ENCODE data around the gene NYNRIN.
"Not testable (repeated sequence)": the region's sequence is repeated elsewhere in the genome, so short reads cannot be mapped to it uniquely, and the experiment has no call there.

The NYNRIN gene

GRCh38 chr14:24370748-24371147, 28.1 kb upstream of the NYNRIN start:
- DNase-seq, result no peak

DNA sequence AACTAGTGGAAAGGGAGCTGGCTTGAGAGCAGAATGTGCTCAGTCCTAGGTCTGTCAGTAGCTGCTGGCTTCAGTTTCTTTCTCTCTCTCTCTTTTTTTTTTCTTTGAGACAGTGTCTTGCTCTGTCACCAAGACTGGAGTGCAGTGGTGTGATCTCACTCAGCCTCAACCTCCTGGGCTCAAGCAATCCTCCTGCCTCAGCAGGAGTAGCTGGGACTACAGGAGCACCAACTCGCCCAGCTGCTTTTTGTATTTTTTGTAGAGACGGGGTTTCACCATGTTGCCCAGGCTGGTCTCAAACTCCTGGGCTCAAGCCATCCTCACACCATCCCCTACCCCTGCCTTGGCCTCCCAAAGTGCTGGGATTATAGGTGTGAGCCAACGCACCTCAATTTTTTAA, 27.2 kb upstream of the NYNRIN start:
- DNase-seq, result not testable (repeated sequence)

DNA sequence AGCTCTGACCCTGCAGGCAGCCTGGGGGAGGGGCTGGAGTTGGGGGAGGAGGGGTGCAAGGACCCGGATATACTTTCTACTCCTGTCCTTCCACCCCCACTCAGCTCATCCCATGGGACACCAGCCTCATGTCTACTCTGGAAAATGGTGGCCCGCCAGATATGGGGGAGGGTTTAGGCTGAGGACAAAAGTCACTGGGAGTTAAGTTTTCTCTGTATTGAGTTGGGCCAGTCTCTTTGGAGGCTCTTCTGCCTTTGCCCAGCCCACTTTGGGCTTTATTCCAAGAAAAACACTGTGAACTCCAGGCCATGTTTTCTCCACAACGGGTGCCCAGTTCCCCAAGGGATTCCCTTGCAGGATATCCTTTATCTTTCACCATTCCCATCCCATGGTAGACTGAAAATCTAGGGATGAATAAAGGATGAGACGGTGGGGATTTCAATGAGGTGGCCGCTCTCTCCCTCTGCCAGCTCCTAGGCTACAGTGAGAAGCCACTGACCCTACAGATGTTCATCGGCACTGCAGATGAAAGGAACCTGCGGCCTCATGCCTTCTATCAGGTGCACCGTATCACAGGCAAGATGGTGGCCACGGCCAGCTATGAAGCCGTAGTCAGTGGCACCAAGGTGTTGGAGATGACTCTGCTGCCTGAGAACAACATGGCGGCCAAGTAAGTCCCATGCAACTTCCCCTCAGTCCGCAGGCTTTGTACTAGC, 25.9 kb upstream of the NYNRIN start:
- no peak for DNase-seq

- no peak for DNase-seq
Observed at GRCh38 chr14:24376448-24377070, 22.2 kb upstream of the NYNRIN start.

GRCh38 chr14:24377126-24377525, 21.7 kb upstream of the NYNRIN start:
- DNase-seq, result no peak

DNA sequence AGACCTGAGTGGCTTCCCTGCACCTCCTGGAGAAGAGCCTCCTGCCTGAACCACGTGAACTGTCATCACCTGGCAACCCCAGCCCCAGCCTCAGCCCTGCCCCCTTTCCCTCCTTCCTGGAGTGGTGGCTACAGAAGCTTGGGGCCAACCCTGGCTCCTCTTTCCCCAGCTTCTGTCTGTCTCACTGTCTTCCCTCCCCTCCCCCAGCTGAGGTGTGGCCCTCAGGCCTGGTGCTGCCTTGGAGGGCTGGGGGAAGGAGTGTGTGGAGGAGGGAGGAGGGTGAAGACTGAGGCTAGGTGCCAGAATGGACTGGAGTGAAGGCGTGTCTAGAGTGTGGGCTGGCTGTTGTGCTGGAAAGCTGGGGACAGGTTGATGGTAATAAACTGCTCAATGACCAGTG, 21.1 kb upstream of the NYNRIN start:
- DNase-seq, result no peak

DNA sequence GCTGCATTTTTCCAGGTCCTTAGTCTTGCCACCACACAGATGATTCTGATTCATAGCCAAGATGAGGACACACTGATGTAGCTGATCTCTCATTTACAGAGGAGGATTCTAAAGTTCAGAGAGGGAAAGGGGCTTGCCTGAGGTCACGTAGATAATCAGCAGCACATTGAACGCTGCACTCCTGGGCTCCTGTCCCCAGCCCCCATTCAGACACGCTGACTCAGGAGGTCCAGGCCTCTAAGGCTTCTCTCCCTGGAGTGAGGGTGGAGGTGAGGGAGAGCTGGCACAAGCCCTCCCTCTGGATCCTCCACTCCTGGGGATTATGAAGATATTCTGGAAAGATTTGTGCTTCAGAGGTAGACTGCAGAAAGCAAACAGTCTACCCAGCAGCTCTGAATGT, 20.5 kb upstream of the NYNRIN start:
- DNase-seq, result no peak

DNA sequence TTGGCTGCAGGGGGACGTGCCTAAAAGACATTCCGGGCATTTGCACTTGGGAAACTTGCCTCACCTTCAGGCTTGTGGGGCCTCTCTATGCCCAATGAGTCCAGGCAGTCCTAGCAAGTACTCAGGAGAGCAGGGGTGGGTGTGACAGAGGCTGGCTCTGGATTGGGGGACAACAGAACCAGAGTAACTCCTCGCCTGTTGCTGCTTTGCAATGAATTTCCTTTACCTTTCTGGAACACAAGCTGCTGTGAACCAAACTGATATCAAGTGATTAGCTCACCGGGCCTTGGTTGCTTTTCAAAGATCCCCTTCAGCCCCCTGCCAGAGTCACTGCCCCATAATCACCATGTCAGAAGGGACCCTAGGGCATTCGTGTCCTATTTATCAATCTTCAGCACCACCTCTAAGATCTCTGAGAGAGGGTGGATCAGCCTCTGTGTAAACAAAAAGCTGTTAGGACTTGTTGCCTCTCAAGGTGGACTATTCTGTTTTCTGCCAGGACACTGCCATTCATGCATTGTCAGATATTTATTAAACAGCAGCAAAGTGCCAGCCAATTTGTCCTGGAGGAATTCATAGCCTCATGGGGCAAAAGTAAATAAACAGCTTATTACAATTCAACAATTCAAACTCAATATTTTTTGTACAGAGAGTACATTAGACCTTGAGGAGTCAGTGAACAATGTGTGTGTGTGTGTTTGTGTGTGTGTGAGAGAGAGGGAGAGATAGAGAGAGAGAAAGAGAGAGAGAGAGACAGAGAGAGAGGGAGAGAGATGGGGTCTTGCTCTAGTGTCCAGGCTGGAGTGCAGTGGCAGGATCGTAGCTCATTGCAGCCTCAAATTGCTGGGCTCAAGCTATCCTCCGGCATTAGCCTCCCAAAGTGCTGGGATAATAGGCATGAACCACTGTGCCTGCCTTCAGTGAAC, 19.6 kb upstream of the NYNRIN start:
- DNase-seq, result no peak

DNA sequence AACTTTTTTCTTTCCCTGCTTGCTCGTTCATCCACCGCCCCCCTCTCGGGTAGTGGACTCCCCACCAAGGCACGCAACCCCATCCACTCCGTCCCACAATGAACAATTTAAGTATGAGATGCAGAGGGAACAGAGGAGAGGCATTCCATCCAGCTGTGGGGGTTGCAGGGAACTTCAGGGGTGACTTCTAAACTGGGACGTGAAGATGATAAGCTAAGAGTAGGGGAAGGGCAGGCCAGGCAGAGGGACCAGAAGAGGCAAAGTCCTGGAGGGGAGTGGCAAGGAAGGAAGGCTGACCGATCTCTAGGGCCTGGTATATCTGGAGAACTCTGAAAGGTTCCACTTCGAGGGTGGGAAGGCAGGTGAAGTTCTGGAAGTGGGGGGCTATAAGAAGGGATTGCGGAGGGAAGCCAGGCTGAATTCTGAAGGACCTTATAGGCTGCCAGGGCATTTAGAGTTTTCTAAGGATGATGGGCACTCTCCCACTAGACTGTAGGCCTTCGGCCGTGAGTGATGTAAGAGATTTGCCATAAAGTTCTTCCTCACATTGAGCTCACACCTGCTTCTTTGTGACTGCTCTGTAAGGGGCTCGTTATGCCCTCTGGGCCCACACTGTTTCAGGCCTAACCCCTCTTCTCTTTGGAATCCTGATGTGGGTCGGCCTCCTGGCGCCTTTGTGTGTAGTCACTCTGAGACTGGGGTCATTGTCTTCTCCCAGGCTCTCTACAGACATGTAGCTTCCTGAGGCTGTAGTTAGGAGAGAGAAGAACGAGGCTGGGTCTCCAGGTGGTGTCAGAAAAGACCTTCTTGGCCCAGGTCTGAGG, 18.7 kb upstream of the NYNRIN start:
- DNase-seq, result no peak

DNA sequence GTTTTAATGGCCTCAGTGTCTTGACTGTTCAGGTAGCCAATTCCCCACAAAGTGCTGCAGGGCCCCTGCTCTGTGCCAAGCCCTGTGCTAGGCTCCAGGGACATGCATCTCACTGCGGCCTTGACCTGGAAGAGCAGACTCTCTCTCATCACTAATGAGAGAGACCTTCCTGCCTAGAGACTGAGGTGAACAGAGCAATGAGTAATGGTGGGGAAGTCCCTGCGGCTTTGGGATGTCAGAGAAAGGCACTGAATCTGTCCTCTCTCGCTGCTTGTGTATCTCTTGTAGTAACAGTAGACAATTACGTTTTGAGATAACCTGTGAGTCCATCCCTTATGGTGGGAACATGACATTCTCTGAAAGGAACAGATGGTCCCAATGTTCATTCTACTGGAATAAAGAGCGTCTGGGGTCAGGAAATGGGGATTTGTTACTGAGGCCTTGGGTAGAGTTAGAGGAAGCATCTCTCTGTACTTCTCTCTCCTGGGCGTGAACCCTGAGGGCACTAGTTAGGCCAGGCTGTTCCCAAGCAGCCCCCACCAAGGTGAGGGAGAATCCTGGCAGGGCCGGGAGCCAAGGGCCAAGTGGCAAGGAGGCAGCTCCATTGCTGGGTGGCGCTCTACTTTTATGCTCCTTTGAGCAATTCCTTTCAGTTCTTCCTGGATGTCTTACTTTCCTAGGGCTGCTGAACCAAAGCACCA, 17.3 kb upstream of the NYNRIN start:
- DNase-seq, result no peak

DNA sequence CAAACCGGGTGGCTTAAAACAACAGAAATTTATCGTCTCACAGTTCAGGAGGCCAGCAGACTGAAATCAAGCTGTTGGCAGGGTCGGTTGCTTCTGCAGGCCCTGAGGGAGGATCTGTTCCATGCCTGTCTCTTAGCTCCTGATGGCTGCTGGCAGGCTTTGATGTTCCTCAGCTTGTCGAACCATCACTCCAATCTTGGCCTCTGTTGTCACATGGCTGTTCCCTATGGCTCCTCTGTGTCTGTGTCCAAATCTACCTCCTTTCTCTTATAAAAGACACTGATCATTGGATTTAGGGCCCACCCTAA, 16.8 kb upstream of the NYNRIN start:
- no peak for DNase-seq

GRCh38 chr14:24384169-24384568, 14.6 kb upstream of the NYNRIN start:
- DNase-seq, result no peak

DNA sequence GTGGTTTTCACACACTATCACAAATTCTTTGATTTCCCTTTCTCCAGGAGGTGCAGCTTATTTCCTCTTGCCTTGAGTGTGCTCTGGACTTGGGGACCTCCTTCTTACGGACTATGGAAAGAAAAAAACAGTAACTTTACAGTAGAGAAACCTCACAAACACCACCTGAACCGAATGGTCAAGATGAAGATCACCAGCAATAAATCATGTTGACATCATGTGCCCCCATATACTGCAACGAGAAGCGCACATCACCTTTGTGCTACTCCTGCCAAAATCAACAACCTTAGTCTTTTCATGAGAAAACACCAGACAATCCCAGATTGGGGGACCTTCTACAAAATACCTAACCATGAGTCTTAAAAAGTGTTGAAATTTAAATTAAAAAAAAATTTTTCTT, 13.3 kb upstream of the NYNRIN start:
- no peak for DNase-seq

DNA sequence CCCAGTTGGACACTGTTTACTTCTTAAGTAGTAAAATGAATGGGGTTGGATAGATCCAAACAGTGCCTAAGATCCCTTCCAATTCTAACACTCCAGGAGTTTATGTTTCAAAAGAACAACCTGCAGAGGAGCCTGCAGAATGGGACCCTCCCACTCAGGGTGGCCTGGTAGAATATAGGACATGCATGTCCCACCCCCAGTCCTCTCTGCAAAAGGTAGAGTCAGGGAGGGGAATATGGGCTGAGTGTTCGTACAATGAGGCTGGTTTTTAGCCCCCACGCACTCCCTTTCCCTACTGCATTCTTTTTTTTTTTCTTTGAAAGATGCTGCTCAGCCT, 11.8 kb upstream of the NYNRIN start:
- DNase-seq, result no peak

GRCh38 chr14:24387579-24387978, 11.2 kb upstream of the NYNRIN start:
- DNase-seq, result not testable (repeated sequence)

DNA sequence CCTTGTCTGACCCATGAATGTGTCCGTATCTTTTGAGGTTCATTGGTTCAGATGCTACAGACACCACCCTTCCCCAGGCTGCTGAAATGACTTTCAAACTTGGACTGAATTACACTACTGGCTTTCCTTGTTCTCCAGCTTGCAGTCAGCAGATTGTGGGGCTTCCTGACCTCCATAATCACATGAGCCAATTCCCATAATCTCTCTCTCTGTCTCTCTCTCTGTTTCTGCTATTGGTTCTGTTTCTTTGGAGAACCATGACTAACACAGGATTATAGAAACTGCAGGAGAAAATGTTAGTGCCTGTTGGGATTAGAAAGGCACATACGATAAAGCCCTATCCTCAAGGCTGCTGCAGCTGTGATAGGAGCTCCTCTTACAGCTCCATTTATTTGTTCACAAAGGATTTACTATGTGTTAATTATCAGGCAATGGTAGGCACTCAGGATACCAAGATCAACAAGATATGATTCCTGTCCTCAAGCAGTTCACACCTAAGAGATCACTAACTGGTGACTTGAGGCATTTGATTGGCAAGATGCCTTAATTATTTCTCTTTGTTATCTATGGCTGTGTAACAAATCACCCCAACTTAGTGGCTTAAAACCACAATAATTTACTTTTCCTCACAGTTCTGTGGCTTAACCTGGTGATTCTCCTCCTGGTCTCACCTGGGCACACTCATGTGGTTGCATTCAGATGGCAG, 10.2 kb upstream of the NYNRIN start:
- DNase-seq, result no peak

DNA sequence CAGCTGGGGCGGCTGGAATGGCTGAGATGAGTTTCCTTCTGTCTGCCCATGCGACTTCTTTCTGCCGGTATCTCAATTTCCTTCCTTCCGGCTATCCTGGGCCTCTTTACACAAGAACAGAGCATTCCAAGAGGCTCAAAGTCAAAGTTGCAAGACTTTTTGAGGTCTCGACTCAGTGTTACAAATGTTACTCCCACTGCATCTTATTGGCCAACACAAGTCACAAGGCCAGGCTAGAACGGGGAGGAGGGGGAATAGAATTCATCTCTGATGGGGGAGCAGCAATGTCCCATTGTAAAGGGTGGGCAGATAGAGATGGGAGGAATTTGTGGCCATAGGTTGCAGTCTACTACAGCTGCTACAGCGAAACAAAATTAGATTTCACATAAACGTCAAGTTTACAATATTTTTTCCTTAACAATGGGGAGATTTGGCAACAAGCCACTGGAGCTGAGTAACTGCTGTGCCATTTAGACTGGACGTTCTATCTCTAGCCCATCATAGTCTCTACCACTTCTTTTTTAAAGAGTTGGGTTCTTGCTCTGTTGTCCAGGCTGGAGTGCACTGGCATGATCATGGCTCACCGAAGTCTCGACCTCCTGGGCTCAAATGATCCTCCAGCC, 9.5 kb upstream of the NYNRIN start:
- DNase-seq, result no peak

DNA sequence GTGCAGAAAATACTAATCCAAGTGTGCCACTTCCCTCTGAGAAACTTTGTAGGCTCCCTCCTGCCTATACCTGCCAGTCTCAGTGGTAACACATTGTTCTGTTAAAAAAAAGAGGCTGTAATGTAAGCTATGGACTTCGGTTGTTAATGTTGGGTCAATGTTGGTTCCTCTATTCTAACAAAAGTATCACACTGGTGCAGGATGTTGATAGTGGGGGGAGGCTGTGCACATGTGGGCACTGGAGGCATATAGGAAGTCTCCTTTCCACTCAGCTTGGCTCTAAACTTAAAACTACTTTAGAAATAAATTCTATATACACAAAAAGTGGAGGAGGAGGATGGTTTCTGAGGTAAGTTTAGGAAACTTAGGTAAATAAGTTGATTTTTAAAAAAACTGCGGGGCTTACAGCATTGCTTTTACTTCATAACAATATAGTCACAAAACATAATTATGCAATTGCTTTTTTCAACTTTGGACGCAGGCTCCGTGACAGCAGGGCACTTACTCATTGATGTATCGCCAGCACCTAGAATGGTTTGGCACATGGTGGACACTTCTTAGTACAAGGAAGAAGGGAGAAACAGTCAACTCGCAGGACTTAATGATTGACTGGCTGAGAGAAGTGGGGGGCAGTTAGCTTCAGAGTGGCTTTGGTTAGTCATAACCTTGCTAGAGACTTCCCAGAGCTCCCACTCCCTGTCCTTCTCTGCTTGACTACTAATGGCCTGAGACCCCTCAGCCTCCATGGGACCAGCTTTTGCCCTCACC, 7.9 kb upstream of the NYNRIN start:
- DNase-seq, result no peak

DNA sequence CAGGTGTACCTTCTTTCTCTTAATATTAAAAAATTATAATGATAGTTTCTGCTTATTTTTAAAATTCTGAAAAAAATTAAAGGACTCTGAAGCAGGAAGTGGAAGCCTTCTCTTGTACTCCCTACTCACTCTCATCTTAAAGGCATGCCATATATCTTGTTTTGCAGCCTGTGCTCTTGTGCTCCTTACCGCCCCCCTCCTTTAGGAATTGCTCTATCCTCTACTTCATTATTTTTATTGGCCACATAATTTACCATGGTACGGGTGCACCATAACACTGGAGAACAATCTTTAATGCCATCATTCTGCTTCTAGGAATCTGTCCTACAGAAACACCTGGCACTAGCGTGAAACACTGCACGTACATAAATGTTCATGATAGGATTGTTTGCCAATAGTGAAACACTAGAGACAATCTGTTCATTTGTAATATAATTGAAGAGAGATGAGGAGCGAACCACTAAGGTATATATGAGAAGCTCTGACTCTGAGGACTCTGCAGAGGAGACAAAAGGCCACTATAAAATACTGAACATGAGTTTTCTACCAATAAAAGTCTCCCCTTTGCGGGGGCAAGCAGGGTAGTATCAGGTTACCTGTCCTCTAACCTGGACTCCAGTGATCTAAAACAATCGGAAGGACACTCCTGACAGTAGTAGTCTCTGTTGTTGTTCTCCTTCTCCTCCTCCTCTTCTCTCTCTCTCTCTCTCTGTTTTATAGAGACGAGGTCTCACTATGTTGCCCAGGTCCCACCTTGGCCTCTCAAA, 6.3 kb upstream of the NYNRIN start:
- no peak for DNase-seq

DNA sequence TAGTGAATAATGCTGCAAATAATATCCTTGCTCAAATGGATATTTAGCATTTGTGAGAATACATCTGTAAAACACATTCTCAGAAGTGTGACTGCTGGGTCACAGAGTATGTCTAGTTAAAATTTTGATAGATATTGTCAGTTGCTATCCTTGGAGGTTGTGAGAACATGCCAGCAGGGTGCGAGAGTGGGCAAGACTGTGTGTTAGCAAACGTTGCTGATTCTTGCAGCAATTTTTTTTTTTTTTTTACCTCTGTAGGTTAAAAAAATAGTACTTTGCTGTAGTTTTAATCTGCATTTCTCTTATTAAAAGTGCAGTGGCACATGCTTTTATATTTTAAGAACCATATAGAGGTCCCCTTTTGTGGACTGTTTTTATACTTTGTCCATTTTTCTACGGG, 4.5 kb upstream of the NYNRIN start:
- DNase-seq, result no peak
